ENCODE measurements around the gene MEGF11. TPM values are rescaled to one million over a fixed set of nuclear protein-coding genes. Genes with fewer than 3 reads are reported as not detected.

The MEGF11 gene
- total RNA-seq, 1 experiment from 2014 or later: not detected

GRCh38 chr15:66292571-66293418, 39.2 kb upstream of the MEGF11 start:
- Histone ChIP-seq H3K4me3 (ENCODE audit: low read length) (peak overlapping the region; percentile 90), H4K20me1 (ENCODE audit: insufficient read depth, low read depth, low read length) (no peaks in the 10 kb centered on the region), H3K36me3 (ENCODE audit: insufficient read depth, low read length) (peaks cover 13% of the 10 kb centered on the region; the same call in 1 of the 2 replicates), H3K79me2 (ENCODE audit: low read length) (peaks cover 39% of the 10 kb centered on the region), H3K9ac (ENCODE audit: low read length) (peak overlapping the region; percentile 92), H3K4me1 (ENCODE audit: low read length) (peaks cover 36% of the 10 kb centered on the region), H3K9me2 (replicated peaks; ENCODE audit: insufficient read depth, low read length) (no peaks in the 10 kb centered on the region), H3K4me2 (ENCODE audit: low read depth, low read length, poor library complexity, severe bottlenecking) (peak overlapping the region; percentile 81), H3K27ac (ENCODE audit: low read length) (peak overlapping the region; percentile 92), H3K9me3 (ENCODE audit: low read length) (no peaks in the 10 kb centered on the region), H2AFZ (ENCODE audit: low read length) (peak overlapping the region; percentile 92), H3K27me3 (ENCODE audit: low read length) (no peaks in the 10 kb centered on the region)
- DNase-seq: no peak

- Histone ChIP-seq H3K4me2 (ENCODE audit: low read depth, low read length, poor library complexity, severe bottlenecking) (peak overlapping the region; percentile 81), H3K79me2 (ENCODE audit: low read length) (peaks cover 32% of the 10 kb centered on the region), H3K27me3 (ENCODE audit: low read length) (no peaks in the 10 kb centered on the region), H3K9me3 (ENCODE audit: low read length) (no peaks in the 10 kb centered on the region), H3K4me3 (ENCODE audit: low read length) (peak overlapping the region; percentile 90), H3K36me3 (ENCODE audit: insufficient read depth, low read length) (peaks cover 9% of the 10 kb centered on the region; the same call in 1 of the 2 replicates), H3K4me1 (ENCODE audit: low read length) (peaks cover 39% of the 10 kb centered on the region), H3K27ac (ENCODE audit: low read length) (no peak overlapping the region), H3K9me2 (replicated peaks; ENCODE audit: insufficient read depth, low read length) (no peaks in the 10 kb centered on the region), H3K9ac (ENCODE audit: low read length) (peak overlapping the region; percentile 92), H4K20me1 (ENCODE audit: insufficient read depth, low read depth, low read length) (no peaks in the 10 kb centered on the region), H2AFZ (ENCODE audit: low read length) (no peak overlapping the region)
- DNase-seq: no peak
Measured at GRCh38 chr15:66291816-66292570, 38.4 kb upstream of the MEGF11 start.

- no peak for DNase-seq
- H3K4me1 ChIP-seq (ENCODE audit: low read length): peaks cover 31% of the 10 kb centered on the region
Measured at GRCh38 chr15:66290518-66290917, 37.0 kb upstream of the MEGF11 start.

GRCh38 chr15:66290007-66290406, 36.5 kb upstream of the MEGF11 start:
- H3K36me3 ChIP-seq (ENCODE audit: insufficient read depth, low read length): no peaks in the 10 kb centered on the region
- no peaks in the 10 kb centered on the region for H3K9me2 ChIP-seq (replicated peaks; ENCODE audit: insufficient read depth, low read length)
- no peaks in the 10 kb centered on the region for H3K27me3 ChIP-seq (ENCODE audit: low read length)
- no peak overlapping the region for H3K27ac ChIP-seq (ENCODE audit: low read length)
- peaks cover 26% of the 10 kb centered on the region for H3K4me1 ChIP-seq (ENCODE audit: low read length)
- H3K79me2 ChIP-seq (ENCODE audit: low read length): peaks cover 12% of the 10 kb centered on the region
- H3K4me2 ChIP-seq (ENCODE audit: low read depth, low read length, poor library complexity, severe bottlenecking): no peak overlapping the region
- DNase-seq: no peak
- H4K20me1 ChIP-seq (ENCODE audit: insufficient read depth, low read depth, low read length): no peaks in the 10 kb centered on the region
- H3K9ac ChIP-seq (ENCODE audit: low read length): no peak overlapping the region
- H3K9me3 ChIP-seq (ENCODE audit: low read length): no peaks in the 10 kb centered on the region
- no peak overlapping the region for H2AFZ ChIP-seq (ENCODE audit: low read length)
- no peak overlapping the region for H3K4me3 ChIP-seq (ENCODE audit: low read length)

More at GRCh38 chr15:66290518-66290917, 37.0 kb upstream of the MEGF11 start:
- Histone ChIP-seq H3K27ac (ENCODE audit: low read length) (no peak overlapping the region), H3K4me3 (ENCODE audit: low read length) (no peak overlapping the region), H3K79me2 (ENCODE audit: low read length) (peaks cover 17% of the 10 kb centered on the region), H4K20me1 (ENCODE audit: insufficient read depth, low read depth, low read length) (no peaks in the 10 kb centered on the region), H2AFZ (ENCODE audit: low read length) (no peak overlapping the region), H3K9me2 (replicated peaks; ENCODE audit: insufficient read depth, low read length) (no peaks in the 10 kb centered on the region), H3K9ac (ENCODE audit: low read length) (no peak overlapping the region), H3K4me2 (ENCODE audit: low read depth, low read length, poor library complexity, severe bottlenecking) (no peak overlapping the region), H3K27me3 (ENCODE audit: low read length) (no peaks in the 10 kb centered on the region), H3K9me3 (ENCODE audit: low read length) (no peaks in the 10 kb centered on the region), H3K36me3 (ENCODE audit: insufficient read depth, low read length) (peaks cover under 1% of the 10 kb centered on the region; the same call in 1 of the 2 replicates)

- Histone ChIP-seq H3K9me3 (ENCODE audit: low read length) (no peaks in the 10 kb centered on the region), H3K4me3 (ENCODE audit: low read length) (no peak overlapping the region), H3K9me2 (replicated peaks; ENCODE audit: insufficient read depth, low read length) (no peaks in the 10 kb centered on the region), H3K79me2 (ENCODE audit: low read length) (no peaks in the 10 kb centered on the region; the same call in 1 of the 2 replicates), H3K4me2 (ENCODE audit: low read depth, low read length, poor library complexity, severe bottlenecking) (no peak overlapping the region), H2AFZ (ENCODE audit: low read length) (no peak overlapping the region), H3K9ac (ENCODE audit: low read length) (no peak overlapping the region; the same call in 1 of the 2 replicates), H3K27ac (ENCODE audit: low read length) (no peak overlapping the region), H3K27me3 (ENCODE audit: low read length) (no peaks in the 10 kb centered on the region), H4K20me1 (ENCODE audit: insufficient read depth, low read depth, low read length) (no peaks in the 10 kb centered on the region), H3K36me3 (ENCODE audit: insufficient read depth, low read length) (no peaks in the 10 kb centered on the region), H3K4me1 (ENCODE audit: low read length) (peaks cover 14% of the 10 kb centered on the region)
- no peak for DNase-seq
Measured at GRCh38 chr15:66288551-66289185, 35.1 kb upstream of the MEGF11 start.

- Histone ChIP-seq H2AFZ (ENCODE audit: low read length) (no peak overlapping the region), H3K9ac (ENCODE audit: low read length) (no peak overlapping the region), H3K27ac (ENCODE audit: low read length) (no peak overlapping the region), H3K36me3 (ENCODE audit: insufficient read depth, low read length) (no peaks in the 10 kb centered on the region), H3K9me2 (replicated peaks; ENCODE audit: insufficient read depth, low read length) (no peaks in the 10 kb centered on the region), H3K4me2 (ENCODE audit: low read depth, low read length, poor library complexity, severe bottlenecking) (no peak overlapping the region), H3K4me3 (ENCODE audit: low read length) (no peak overlapping the region), H3K79me2 (ENCODE audit: low read length) (no peaks in the 10 kb centered on the region; the same call in 1 of the 2 replicates), H3K4me1 (ENCODE audit: low read length) (peaks cover 14% of the 10 kb centered on the region), H3K9me3 (ENCODE audit: low read length) (no peaks in the 10 kb centered on the region), H4K20me1 (ENCODE audit: insufficient read depth, low read depth, low read length) (no peaks in the 10 kb centered on the region), H3K27me3 (ENCODE audit: low read length) (no peaks in the 10 kb centered on the region)
- no peak for DNase-seq
Measured at GRCh38 chr15:66288093-66288492, 34.5 kb upstream of the MEGF11 start.

- H3K9me3 ChIP-seq (ENCODE audit: low read length): no peaks in the 10 kb centered on the region
- H3K36me3 ChIP-seq (ENCODE audit: insufficient read depth, low read length): no peaks in the 10 kb centered on the region
- peak; percentile 82 for DNase-seq
- no peak overlapping the region for H3K4me3 ChIP-seq (ENCODE audit: low read length)
- peaks cover 12% of the 10 kb centered on the region for H3K4me1 ChIP-seq (ENCODE audit: low read length)
- no peak overlapping the region for H3K4me2 ChIP-seq (ENCODE audit: low read depth, low read length, poor library complexity, severe bottlenecking)
- no peak overlapping the region for H2AFZ ChIP-seq (ENCODE audit: low read length)
- H3K9ac ChIP-seq (ENCODE audit: low read length): no peak overlapping the region
- no peaks in the 10 kb centered on the region for H3K79me2 ChIP-seq (ENCODE audit: low read length)
- no peaks in the 10 kb centered on the region for H3K27me3 ChIP-seq (ENCODE audit: low read length)
- H4K20me1 ChIP-seq (ENCODE audit: insufficient read depth, low read depth, low read length): no peaks in the 10 kb centered on the region
- no peak overlapping the region for H3K27ac ChIP-seq (ENCODE audit: low read length)
- H3K9me2 ChIP-seq (replicated peaks; ENCODE audit: insufficient read depth, low read length): no peaks in the 10 kb centered on the region
Measured at GRCh38 chr15:66287461-66288057, 34.0 kb upstream of the MEGF11 start.

Data from Karpas-422 (cell line).